GM19238 (cell line): ENCODE results near the gene NOL3.
"Not testable (repeated sequence)": the region's sequence is repeated elsewhere in the genome, so short reads cannot be mapped to it uniquely, and the experiment has no call there.

ENCODE experiments used
- DNase-seq: peaks from one replicate; pipeline ENCODE4 v3.0.0; 2011; ENCODE audit warnings: low spot score; ENCODE audit not compliant: insufficient read length

Gene NOL3

DNA sequence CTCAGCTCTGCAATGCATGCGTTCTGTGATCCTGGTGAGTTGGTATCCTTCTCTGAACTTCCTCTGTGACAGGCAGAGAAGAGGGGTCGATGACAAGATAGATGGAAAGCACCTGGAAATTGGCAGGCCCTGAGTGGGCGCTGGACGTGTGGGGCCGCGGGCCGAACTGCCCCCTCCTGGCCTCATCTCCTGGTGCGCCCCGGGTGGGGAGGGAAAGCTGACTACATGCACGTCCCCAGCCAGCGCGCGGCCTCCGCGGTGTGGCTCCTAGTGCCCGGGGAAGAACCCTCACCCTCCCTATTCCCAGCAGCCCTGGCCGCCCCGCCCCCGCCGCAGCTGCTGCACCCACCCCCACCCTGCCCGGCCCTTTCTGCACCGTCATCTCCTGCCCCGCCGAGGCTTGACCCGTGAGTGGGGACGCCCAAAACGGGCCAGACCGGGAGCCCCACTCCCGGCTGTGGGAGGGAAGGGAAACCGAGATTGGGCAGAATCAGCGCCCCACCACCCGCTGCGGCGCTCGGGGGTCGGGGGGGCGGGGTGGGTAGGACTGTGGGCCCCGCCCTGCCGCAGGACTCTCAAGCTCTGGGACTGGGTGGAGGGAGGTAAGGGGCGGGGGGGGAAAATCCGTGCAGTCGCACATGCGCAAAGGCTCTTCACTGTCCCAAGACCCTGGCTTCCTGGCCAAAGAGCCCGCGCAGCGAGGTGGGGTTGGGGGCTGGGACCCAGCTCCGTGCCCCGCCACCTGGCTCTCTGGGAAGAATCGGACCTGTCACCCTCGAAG, at the start of gene NOL3:
NOL3 (plus strand) TSS at position 371 of the 781 bp plus-strand sequence.
- DNase-seq, result peak; percentile 66

DNA sequence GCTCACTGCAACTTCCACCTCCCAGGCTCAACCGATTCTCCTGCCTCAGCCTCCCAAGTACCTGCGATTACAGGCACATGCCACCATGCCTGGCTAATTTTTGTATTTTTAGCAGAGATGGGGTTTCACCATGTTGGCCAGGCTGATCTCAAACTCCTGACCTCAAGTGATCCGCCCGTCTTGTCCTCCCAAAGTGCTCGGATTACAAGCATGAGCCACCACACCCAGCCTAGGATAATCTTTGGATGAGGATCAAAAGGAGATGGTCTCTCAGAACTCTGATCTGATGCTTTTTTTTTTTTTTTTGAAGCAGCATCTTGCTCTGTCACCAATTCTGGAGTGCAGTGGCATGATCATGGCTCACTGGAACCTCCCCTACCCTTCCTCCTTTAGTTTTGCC, 47.5 kb upstream of the NOL3 start:
- DNase-seq, result not testable (repeated sequence)

DNA sequence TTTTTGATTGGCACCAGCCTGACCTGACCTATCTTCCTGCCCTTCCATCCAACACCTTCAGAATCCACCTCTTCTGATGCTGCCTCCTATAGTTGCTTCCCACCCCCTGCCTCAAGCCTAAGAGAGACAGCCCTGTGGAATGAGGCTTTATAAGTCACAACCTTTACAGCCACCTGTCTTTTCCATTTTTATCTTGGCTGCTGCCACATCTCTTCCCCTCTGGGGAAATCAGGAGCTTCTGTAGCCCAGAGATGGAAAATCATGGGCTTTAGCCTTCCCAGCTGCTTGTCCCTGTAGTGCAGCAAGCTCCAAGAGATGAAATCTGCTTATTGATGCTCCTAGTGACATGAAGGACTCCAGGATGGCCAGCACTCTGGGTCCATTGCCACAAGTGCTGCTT, 41.9 kb upstream of the NOL3 start:
- no peak for DNase-seq

DNA sequence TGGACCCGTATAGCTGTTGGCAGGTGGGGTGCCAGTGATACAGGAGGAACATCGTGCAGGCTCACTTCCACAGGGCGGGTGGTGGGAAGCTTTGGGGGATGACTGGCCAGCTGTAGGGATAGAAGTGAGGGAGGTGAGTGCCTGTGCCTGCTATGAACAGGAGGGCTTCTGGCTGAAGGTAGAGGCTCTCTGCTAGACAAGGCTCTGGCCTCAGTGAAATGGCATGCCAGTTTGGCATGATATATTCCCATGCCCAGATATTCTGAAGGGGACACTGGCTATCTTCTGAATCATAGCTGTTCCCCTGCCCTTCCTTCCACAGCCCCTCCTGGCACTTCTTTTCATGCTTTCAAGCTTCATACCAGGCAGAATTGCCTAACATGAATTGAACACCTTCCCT, 41.5 kb upstream of the NOL3 start:
- DNase-seq, result no peak

DNA sequence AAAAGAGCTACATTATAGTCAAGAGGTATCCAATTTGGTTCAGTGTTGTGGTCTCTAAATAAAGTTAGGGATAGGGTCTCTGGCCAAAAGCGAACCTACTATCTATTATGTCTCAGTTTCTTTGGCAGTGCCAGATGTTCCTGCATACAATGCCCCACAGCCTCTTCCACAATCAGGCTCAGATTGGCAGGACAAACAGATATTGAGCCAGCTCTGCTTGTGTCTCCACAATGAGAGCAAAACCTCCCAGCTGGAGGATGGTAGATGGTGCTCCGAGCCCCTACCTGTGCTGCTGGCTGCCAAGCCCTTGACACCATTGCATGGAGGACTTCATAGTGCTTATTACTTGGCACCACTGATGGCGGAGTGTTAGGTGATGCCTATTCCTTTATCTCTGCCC, 40.9 kb upstream of the NOL3 start:
- DNase-seq, result no peak

DNA sequence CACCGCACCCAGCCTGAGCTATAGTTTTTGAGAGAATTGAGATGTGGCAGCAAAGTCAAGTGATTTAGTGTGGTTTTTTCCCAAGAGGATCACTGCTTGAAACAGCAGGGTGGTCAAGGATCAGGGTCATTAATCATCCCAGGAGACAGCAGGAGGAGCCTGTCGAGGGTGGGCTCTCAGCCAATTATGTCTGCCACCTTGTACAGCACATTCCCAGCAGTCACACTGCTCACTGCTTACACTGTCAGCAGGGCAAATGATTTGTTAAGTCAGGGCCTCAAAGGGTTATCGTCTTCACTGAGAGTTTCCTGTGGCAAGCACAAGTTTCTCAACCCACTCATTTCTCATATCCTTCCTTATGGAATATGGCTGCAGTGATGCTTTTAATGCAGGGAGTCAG, 32.7 kb upstream of the NOL3 start:
- DNase-seq, result no peak

DNA sequence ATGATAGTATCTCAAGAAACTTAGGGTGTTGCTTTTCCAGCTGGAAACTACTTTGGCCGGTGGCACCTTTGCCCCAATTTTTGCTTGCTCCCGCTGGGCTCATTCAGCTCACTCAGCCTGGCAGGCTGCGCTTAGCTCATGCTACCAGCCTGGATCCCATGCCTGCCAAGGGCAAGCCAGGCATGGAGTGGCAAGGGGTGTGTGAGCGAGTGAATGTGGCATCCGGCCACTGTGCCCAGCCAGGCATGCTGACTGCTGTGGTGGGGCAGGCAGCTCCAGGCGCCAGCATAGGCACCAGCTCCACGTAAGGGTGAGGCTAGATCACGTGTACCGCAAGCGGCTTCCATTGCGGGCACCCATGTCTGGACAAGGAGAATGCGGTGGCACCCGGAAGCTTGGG, 28.9 kb upstream of the NOL3 start:
- DNase-seq, result no peak

DNA sequence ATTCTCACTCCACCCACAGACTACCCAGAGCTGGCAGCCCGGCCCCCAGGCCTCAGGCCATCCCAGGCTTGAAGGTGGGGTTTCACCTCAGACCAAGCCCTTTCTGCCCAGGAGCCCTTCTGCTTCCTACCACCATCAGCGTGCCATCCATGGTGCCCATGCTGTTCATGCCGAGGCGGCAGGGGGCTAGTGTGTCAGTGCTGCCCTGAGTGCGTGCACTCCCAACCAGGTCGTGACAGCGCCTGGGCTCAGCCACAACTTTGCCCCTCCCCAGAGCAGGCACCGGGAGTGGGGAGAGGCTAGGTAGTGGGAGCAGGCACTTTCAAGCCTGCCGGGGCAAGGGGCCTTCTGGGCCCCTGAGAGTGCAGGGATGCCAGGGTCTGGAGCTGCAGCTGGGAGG, 28.0 kb upstream of the NOL3 start:
- no peak for DNase-seq

DNA sequence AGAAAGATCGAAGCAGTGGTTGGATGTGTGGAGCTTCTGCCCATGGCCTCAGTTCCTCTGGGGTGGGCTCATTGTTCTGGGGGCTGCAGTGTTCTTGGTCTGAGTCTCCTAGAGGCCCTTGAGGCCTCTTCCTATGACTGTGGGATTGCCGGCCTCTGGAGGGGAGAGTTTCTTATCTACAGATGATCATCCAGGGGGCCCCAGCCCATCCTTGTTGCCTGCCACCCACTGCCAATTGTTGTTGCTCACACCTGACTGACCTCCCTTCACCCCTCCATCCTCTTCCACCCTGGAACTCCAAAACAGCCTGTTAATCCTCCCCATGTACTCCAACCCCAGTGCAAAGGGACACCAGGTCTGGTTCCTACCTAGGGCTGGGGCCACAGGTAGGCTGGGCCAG, 25.4 kb upstream of the NOL3 start:
- no peak for DNase-seq

DNA sequence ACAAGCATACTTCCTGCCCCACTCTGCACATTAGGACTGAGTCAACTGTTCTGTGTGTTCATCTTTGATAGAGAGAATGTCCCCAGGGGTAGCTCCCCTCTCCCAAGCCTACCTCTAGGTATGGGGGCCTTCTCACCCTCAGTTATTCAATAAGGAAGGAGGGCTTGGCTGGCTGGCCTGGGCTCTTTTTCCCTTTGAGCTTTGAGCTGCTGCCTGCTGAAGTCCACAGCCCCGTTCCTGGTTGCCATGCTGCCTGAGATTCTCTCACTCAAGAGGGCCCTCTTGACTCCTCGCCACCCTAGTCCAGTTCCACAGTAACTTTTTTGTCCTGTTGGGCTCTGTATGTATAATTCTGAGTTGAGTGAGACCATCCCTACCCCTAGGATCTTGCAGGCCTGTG, 24.6 kb upstream of the NOL3 start:
- DNase-seq, result no peak

DNA sequence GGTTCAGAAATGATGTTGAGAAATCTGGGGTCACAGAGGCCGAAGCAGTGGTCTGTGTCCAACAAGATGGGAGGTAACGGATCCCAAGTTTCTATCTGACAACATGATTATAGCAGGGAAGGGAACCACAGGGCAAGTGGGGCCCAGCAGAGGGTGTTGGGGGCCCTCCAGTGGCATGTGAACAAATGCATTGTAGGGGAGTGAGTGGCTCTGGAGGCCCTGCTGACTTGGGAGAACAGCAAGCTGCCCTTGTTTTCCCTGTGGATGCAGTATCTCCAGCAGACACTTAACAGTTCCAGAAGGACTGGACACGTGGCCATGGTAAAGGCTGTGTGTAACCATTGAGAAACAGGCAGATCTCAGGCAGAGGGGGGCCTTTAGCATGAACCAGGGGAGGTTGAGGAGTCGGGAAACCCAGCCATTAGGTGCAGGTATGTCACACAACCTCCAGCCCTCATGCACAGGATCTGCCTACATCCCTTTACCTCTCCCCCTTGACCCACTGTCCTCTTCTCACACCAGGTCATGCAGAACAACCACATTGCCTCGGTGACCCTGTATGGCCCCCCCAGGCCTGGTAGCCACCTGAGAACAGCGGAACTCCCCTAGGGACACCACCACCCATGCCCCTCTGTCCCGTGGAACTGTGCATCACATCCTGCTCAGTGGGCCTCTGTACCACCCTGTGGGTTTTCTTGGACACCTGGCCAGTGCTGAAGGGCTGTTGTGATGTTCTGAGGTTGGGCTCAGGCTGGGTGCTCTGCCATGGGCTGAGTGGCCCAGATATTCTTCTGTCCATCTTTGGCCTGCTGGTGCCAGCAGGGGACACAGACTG, 23.6 kb upstream of the NOL3 start:
- no peak for DNase-seq

DNA sequence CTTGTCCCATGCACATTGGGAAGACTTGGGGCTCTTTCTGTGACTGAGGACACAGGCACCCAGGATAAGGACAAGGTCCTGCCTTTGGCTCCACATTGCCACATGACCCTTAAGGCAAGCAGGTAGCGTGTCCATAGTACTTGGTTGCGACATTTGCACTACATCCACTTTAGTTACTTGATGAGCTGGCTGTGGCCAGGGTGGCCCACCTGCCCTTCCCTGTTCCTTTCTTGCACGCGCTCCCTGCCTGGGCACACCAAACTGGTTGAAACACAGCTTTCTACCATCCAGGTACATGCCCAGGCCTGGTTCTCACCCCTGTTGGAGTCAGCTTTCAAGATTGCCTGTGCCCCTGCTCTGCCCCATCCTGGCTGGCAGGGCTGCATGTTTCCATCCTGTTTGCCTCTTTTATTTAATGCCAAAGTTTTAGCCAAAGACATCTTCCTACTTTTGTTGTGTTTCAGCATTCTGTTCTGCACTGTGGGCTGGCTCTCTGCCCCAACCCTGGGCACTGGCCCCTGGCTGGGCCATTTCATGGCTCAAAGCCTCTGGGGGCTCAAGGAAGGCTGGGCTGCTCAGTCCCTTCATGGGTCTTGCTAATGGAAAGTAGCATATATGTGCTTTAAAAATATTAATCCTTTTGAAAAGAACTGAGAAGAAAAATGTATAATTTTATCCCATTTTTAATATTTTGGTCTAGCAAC, 22.7 kb upstream of the NOL3 start:
- DNase-seq, result no peak

DNA sequence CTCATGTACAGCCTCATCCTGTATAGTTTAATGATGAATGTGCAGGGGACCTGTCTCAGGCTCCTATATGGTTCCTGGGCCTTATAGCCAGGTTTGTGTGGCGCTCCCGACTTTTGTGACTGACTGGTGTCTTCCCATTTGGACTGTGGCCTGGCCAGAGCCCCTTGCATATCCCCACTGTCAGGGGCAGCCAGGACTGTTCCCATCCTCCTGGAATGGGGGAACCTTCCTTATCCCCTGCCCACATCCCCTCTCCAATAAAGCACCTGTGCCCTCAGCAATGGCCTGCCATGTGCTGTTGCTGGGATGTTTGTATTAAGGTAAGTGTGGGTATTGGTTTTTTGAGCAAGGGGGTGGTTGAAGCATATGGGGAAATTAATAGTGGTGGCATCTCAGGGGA, 22.1 kb upstream of the NOL3 start:
- no peak for DNase-seq

DNA sequence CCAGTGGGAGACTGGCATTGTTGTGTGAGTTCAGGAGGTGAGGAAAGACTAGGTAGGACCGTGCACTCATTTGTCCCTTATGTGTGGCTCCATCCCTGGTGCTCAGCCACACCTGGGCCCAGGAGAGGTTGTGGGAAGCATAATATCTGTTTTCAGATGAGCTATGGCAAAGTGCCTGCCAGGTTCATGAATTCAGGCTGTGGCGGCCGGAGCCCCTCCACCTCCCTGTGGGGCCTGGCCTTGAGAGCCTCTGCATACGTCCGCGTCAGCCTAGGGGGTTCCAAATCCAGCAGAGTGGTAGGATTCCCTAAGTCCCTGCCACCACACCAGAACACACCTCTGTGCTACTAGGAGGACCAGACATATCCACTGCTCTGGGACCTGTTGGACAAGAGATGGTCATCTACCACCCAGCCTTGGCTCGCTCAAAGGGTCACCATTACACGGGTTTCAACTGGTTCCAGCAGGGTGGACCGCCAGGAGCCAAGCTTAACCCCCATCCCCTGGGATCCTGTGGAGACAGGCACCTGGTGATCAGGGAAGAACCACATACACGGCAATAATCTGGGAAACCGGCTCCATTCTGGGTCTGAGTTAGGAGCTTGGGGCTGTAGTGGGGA, 21.6 kb upstream of the NOL3 start:
- DNase-seq, result no peak

DNA sequence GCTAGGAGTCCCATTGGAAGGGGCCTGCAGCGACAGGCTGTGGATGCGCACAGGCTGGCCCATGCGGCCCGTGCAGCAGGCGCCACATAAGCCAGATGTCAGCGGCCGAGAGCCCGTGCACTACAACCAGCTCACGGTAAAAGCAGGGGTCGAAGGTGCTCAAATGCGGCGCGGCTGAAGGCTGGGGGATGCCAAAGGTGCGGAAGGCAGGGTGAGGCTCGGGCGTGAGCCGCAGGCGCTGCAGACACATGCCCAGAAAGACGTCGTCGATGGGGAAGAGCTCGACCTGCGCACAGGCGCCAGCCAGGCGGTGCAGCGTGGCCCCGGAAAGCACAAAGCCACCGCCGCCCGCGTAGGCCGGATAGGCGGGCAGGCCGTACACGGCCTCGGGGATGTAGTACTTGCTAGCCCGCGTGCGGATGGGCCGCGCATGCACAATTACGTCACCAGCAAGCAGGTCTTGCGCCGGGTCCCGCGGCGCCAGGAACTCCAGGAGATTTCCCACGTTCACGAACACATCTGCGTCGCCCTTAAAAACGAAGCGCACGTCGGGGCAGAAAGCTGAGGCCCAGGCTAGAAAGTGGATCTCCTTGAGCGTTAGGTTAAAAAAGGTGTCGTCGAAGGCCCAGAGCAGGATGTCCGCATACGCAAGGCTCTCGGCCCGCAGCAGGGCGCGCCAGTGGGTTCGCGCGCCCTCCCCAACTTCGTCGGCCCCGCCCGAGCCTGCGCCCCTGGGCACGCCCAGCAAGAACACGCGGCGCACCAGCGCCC, 20.9 kb upstream of the NOL3 start:
- no peak for DNase-seq

DNA sequence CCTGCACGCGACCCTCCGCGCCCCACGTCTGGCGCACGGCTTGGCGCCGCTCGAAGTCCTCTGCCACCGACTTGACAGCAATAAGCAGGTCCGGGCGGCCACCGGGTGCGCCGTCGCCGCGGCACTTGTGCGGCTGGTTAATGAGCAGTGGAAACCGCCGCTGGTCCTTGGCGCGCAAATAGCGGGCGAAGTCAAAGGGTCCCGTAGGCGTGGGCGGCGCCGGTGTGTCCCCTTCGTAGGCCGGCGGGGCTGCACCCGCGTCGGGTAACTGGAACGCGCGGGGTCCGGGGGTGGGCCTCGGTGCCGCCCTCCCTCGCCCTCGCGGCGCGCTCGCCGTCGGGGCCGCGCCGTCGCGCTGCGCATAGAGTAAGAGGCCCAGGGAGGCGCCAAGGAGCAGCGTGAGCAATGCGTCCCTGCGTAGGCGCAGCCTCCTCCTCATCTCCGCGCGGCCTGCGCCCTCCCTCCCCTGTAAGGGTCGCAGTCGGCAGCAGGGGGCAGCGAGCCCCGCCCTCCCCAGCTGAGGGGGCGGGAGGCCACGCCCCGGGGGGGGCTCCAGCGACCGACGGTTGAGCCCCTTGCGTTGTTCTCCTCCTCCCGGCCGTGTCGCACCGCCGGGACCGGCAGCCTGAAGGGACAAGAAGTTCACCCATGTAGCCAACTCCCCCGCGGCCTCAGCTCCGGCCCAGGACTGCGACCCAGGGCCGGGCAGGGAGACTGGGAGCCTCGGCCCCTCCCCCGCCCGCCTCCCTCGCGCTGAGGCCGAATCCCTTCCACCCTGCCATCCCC, 20.1 kb upstream of the NOL3 start:
- DNase-seq, result peak; percentile 60

DNA sequence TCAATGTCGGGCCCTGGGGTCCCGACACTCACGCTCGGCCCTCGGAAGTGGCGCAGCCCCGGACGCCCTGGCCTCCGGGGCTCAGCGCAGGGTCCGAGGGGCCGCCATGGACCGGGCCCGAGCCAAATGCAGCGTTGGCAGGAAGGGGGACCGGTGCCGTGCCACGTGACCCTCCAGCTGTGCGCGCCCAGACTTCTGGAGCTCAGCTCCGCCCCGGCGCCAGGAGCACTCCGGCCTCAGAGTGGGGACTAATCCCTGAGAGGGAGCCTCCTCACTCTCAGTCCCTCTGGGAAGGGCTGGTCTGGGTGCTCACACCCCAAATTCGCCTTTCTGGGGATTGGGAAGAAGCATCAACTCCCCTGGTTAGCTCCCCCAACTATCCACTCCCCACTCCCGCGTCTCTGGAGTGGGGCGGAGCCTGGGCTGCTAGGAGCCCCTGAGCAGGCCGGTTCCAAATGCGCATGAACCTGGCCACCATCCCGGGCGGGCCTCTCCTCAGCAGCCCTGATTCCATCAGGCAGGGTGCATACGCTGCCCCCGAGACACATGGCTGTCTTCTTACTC, 19.4 kb upstream of the NOL3 start, which contains the start of gene B3GNT9:
B3GNT9 (minus strand) TSS at position 166 of the 564 bp plus-strand sequence. CDS start 513 bp downstream, outside the sequence.
- DNase-seq, result peak; percentile 72

DNA sequence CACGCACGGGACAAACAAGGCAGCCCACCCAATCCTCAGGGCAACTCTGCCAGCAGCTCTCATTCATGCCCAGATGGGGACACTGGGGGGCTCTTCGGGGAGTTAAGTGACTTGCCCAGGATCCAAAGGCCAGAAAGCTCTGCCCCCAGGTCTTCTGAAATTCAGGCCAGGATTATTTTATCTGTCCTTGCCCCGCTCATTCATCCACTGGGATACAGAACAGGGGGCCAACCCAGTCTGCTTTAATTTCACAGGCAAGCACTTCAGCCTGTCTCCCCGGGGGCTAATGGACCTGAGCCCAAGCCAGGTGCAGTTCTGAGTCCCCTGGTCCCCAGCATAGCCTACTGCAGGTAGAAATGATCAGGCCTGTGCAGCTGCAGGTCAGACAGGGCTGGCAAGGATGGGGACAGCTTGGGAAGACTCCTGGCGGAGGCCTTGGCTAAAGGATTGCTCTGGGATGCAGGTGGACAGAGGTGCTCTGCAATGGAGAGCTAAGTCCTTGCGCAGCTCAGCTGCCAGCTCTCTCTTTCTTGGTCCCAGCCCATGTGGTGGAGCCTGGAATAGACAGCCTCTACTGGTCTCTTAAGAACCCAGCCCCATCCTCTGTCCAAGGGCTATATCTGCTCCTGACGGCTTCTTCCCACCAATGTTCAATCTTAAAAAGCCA, 18.8 kb upstream of the NOL3 start:
- no peak for DNase-seq
